H1 (cell line): ENCODE data around the gene PIGT. TPM values are rescaled to one million over a fixed set of nuclear protein-coding genes. Genes with fewer than 3 reads are reported as not detected.

Experiments used
- CTCF ChIA-PET: fragments of 300-600 bp; sonication (Branson Sonifier 250); formaldehyde crosslinking; loops from one replicate; lab custom pipeline; 2021; ENCODE audit not compliant: partially characterized antibody; lab: Charles Lee
- POLR2A ChIA-PET: fragments of 300-600 bp; sonication (Branson Sonifier 250); formaldehyde crosslinking; loops from one replicate; lab custom pipeline; 2021; ENCODE audit warnings: inconsistent platforms; ENCODE audit not compliant: partially characterized antibody; lab: Charles Lee
- DNase-seq, 2 experiments: peaks; one replicate each; pipeline versions ENCODE4 v3.0.0 to v3.0.0-alpha.2; 2010 to 2022; ENCODE audit warnings: low spot score in 2 of 2, low read depth in 1 of 2, mixed read lengths in 1 of 2
- FAIRE-seq: peaks from 2 replicates; lab custom pipeline; 2011; peaks lifted over from hg19 to GRCh38; lab: Jason Lieb, UNC
- H2AFZ ChIP-seq: 2 replicates; pipeline ENCODE4 v1.8.1; 2012; ENCODE audit warnings: low read length, inconsistent platforms
- H2AK5ac ChIP-seq: 2 replicates; pipeline ENCODE4 v1.6.1; 2013; ENCODE audit warnings: low read depth, low read length
- H2BK120ac ChIP-seq: replicated peaks from 2 replicates; pipeline ENCODE3; 2013; ENCODE audit warnings: low read depth, low read length, inconsistent platforms
- H2BK12ac ChIP-seq: 2 replicates; pipeline ENCODE4 v1.6.1; 2013; ENCODE audit warnings: low read depth, low read length
- H2BK15ac ChIP-seq: 2 replicates; pipeline ENCODE4 v1.6.1; 2013; ENCODE audit warnings: low read length
- H2BK20ac ChIP-seq: 2 replicates; pipeline ENCODE4 v1.6.1; 2013; ENCODE audit warnings: low read length
- H2BK5ac ChIP-seq: 2 replicates; pipeline ENCODE4 v1.6.1; 2013; ENCODE audit warnings: low read depth, low read length
- H3K14ac ChIP-seq: 2 replicates; pipeline ENCODE4 v1.6.1; 2013; ENCODE audit warnings: inconsistent platforms; ENCODE audit not compliant: insufficient read length
- H3K18ac ChIP-seq: 2 replicates; pipeline ENCODE4 v1.6.1; 2013; ENCODE audit warnings: low read length; ENCODE audit errors: extremely low read depth
- H3K23ac ChIP-seq: 2 replicates; pipeline ENCODE4 v1.6.1; 2013; ENCODE audit warnings: inconsistent platforms; ENCODE audit not compliant: insufficient read length
- H3K23me2 ChIP-seq: 2 replicates; pipeline ENCODE4 v1.6.1; 2013; ENCODE audit warnings: low read depth, low read length
- H3K27ac ChIP-seq: 2 replicates; pipeline ENCODE4 v1.6.1; 2011; ENCODE audit warnings: low read depth, low read length, inconsistent platforms
- H3K27me3 ChIP-seq, 4 experiments: replicated peaks in 1 of 4; 1 replicate in 1 of 4; 2 replicates in 3 of 4; pipeline versions ENCODE4 v1.6.1 to v1.8.1; 2011 to 2013; ENCODE audit warnings: low read length in 3 of 4, mild to moderate bottlenecking in 3 of 4, inconsistent platforms in 2 of 4, mixed read lengths in 2 of 4, moderate library complexity in 1 of 4; ENCODE audit not compliant: control insufficient read depth in 3 of 4, insufficient read depth in 3 of 4; ENCODE audit errors: extremely low read depth in 1 of 4
- H3K36me3 ChIP-seq, 4 experiments: 2 replicates each; pipeline versions ENCODE4 v1.6.1 to v1.8.1; 2011 to 2013; ENCODE audit warnings: mild to moderate bottlenecking in 4 of 4, low read length in 3 of 4, moderate library complexity in 2 of 4, control low read depth in 1 of 4, inconsistent platforms in 1 of 4; ENCODE audit not compliant: insufficient read depth in 4 of 4, control insufficient read depth in 2 of 4
- H3K4ac ChIP-seq: replicated peaks from 2 replicates; pipeline ENCODE3; 2013; ENCODE audit warnings: low read length, low read depth, mixed read lengths, inconsistent platforms; ENCODE audit not compliant: insufficient read length
- H3K4me1 ChIP-seq, 4 experiments: replicated peaks in 1 of 4; 1 replicate in 1 of 4; 2 replicates in 3 of 4; pipeline versions ENCODE4 v1.6.1 to v1.8.1; 2011 to 2013; ENCODE audit warnings: low read length in 3 of 4, inconsistent platforms in 2 of 4, mixed read lengths in 1 of 4; ENCODE audit not compliant: insufficient read depth in 4 of 4, control insufficient read depth in 3 of 4
- H3K4me2 ChIP-seq, 2 experiments: 2 replicates each; pipeline versions ENCODE4 v1.6.1 to v1.8.1; 2011 to 2013; ENCODE audit warnings: low read depth in 2 of 2, low read length in 2 of 2, control low read depth in 1 of 2, inconsistent platforms in 1 of 2, mild to moderate bottlenecking in 1 of 2; ENCODE audit not compliant: insufficient read depth in 1 of 2
- H3K4me3 ChIP-seq, 4 experiments: fragments of 200-600, 300-600 bp in 1 of 4; sonication (generic), shearing (Covaris generic), sonication (Bioruptor Twin) in 1 of 4; 2 replicates each; pipeline versions ENCODE4 v1.5.1 to v1.8.1; 2011 to 2016; ENCODE audit warnings: low read length in 4 of 4, low read depth in 3 of 4, control low read depth in 2 of 4, inconsistent platforms in 2 of 4, mild to moderate bottlenecking in 2 of 4, mixed read lengths in 1 of 4, moderate library complexity in 1 of 4; ENCODE audit not compliant: insufficient read depth in 2 of 4; ENCODE audit errors: extremely low read depth in 1 of 4
- H3K56ac ChIP-seq: replicated peaks from 2 replicates; pipeline ENCODE3; 2013; ENCODE audit warnings: low read depth, mild to moderate bottlenecking, mixed read lengths, low read length, inconsistent platforms; ENCODE audit not compliant: insufficient read length
- H3K79me1 ChIP-seq: 2 replicates; pipeline ENCODE4 v1.6.1; 2013; ENCODE audit warnings: low read depth, low read length, control low read depth
- H3K79me2 ChIP-seq, 2 experiments: 2 replicates each; pipeline versions ENCODE4 v1.6.1 to v1.8.1; 2012 to 2013; ENCODE audit warnings: low read length in 2 of 2, mild to moderate bottlenecking in 2 of 2, inconsistent platforms in 1 of 2; ENCODE audit not compliant: insufficient read depth in 2 of 2, control insufficient read depth in 1 of 2
- H3K9ac ChIP-seq, 4 experiments: replicated peaks in 1 of 4; 1 replicate in 1 of 4; 2 replicates in 3 of 4; pipeline versions ENCODE4 v1.6.1 to v1.8.1; 2011 to 2013; ENCODE audit warnings: low read depth in 3 of 4, low read length in 3 of 4, control low read depth in 2 of 4, mild to moderate bottlenecking in 2 of 4, moderate library complexity in 2 of 4, inconsistent platforms in 1 of 4; ENCODE audit errors: extremely low read depth in 1 of 4
- H3K9me3 ChIP-seq, 2 experiments: 2 replicates each; pipeline versions ENCODE4 v1.6.1 to v1.8.1; 2012 to 2013; ENCODE audit warnings: mild to moderate bottlenecking in 2 of 2, moderate library complexity in 2 of 2, control low read depth in 1 of 2, inconsistent platforms in 1 of 2, low read depth in 1 of 2, low read length in 1 of 2, mixed read lengths in 1 of 2; ENCODE audit not compliant: insufficient read depth in 2 of 2
- H4K20me1 ChIP-seq, 2 experiments: replicated peaks in 1 of 2; 2 replicates each; pipeline versions ENCODE3 to v1.8.1; 2011 to 2013; ENCODE audit warnings: inconsistent platforms in 2 of 2, low read length in 2 of 2, mild to moderate bottlenecking in 1 of 2; ENCODE audit not compliant: insufficient read depth in 2 of 2, control insufficient read depth in 1 of 2
- H4K5ac ChIP-seq: 2 replicates; pipeline ENCODE4 v1.6.1; 2013; ENCODE audit warnings: low read length, low read depth, mixed read lengths, inconsistent platforms; ENCODE audit not compliant: insufficient read length
- H4K8ac ChIP-seq: 2 replicates; pipeline ENCODE4 v1.8.0; 2013; ENCODE audit warnings: mild to moderate bottlenecking, moderate library complexity, low read length, inconsistent platforms; ENCODE audit not compliant: insufficient read depth; ENCODE audit errors: extremely low read depth
- H4K91ac ChIP-seq: replicated peaks from 2 replicates; pipeline ENCODE3; 2013; ENCODE audit warnings: low read length, mixed read lengths, inconsistent platforms; ENCODE audit not compliant: insufficient read length
- ASH2L ChIP-seq: fragments of 200-600, 300-600 bp; sonication (generic); IDR thresholded peaks from one replicate; pipeline ENCODE4 v1.7.1; 2017; ENCODE audit warnings: low read length
- CBX8 ChIP-seq: fragments of 300-800, 300-1000 bp; sonication (generic); IDR thresholded peaks from 2 replicates; pipeline ENCODE4 v1.7.1; 2016; ENCODE audit warnings: low read depth, low read length, borderline replicate concordance
- E2F6 ChIP-seq: IDR thresholded peaks from 2 replicates; pipeline ENCODE4 v1.6.1; 2012; ENCODE audit warnings: inconsistent platforms
- EGR1 ChIP-seq: IDR thresholded peaks from 2 replicates; pipeline ENCODE4 v1.6.1; 2011; ENCODE audit warnings: low read depth, low read length, borderline replicate concordance
- EP300 ChIP-seq, 2 experiments: IDR thresholded peaks; 1 replicate in 1 of 2; 2 replicates in 1 of 2; pipeline ENCODE4 v1.6.1; 2011 to 2012; ENCODE audit warnings: low read depth in 2 of 2, low read length in 2 of 2, mild to moderate bottlenecking in 2 of 2, borderline replicate concordance in 1 of 2, inconsistent platforms in 1 of 2, moderate library complexity in 1 of 2
- EZH2 ChIP-seq: fragments of 200-600 bp; sonication (generic); IDR thresholded peaks from 2 replicates; pipeline ENCODE4 v1.7.1; 2012; ENCODE audit warnings: low read depth, mild to moderate bottlenecking, moderate library complexity, low read length, inconsistent platforms; ENCODE audit not compliant: severe bottlenecking
- HDAC6 ChIP-seq: IDR thresholded peaks from one replicate; pipeline ENCODE4 v1.7.1; 2012; ENCODE audit warnings: low read depth, mild to moderate bottlenecking, inconsistent platforms, low read length, moderate library complexity
- KDM4A ChIP-seq: IDR thresholded peaks from one replicate; pipeline ENCODE4 v1.7.1; 2012; ENCODE audit warnings: low read depth, mild to moderate bottlenecking, moderate library complexity, low read length, inconsistent platforms; ENCODE audit not compliant: severe bottlenecking
- SIN3A ChIP-seq, 2 experiments: IDR thresholded peaks in 1 of 2; conservative IDR thresholded peaks in 1 of 2; 2 replicates each; pipeline ENCODE4 v1.6.1; 2011 to 2012; ENCODE audit warnings: low read length in 2 of 2, improper control_type of control experiment in 1 of 2, low read depth in 1 of 2, mild to moderate bottlenecking in 1 of 2
- SP2 ChIP-seq: IDR thresholded peaks from 2 replicates; pipeline ENCODE4 v1.6.1; 2012; ENCODE audit warnings: mild to moderate bottlenecking, low read length, inconsistent platforms
- TAF7 ChIP-seq: optimal IDR thresholded peaks from 2 replicates; pipeline ENCODE3; 2011; ENCODE audit warnings: low read depth, mild to moderate bottlenecking, inconsistent platforms, low read length, moderate library complexity, borderline replicate concordance
- TBP ChIP-seq: IDR thresholded peaks from 2 replicates; pipeline ENCODE4 v1.6.1; 2011; ENCODE audit warnings: low read depth, low read length, improper control_type of control experiment
- WGBS, 2 experiments: shearing (Covaris generic) in 1 of 2; methylation state at CpG; one replicate each; pipeline versions ENCODE4 v1.1.6 to v1.1.7; 2013 to 2015; ENCODE audit warnings: low lambda C conversion rate in 2 of 2, mixed read lengths in 2 of 2, inconsistent platforms in 1 of 2, low coverage in 1 of 2, missing lambda C conversion rate in 1 of 2; ENCODE audit not compliant: insufficient replicate concordance in 2 of 2, insufficient coverage in 1 of 2, insufficient read length in 1 of 2; ENCODE audit errors: extremely low coverage in 1 of 2, missing lambda C conversion rate in 1 of 2; 5-methylcytosine and 5-hydroxymethylcytosine counted together
- polyA plus RNA-seq, 7 experiments: library from polyadenylated mRNA; depleted of rRNA in 3 of 7; stranded (reverse) in 5 of 7; unstranded in 2 of 7; fragments of >200 nt in 5 of 7; fragments of 200-250 nt in 2 of 7; gene quantifications; 1 replicate in 5 of 7; 2 replicates in 1 of 7; 4 replicates in 1 of 7; pipeline versions ENCODE4 v1.2.1 to v1.2.3, GENCODE V29; 2011 to 2013; ENCODE audit warnings: missing spikeins in 2 of 7, mixed read lengths in 2 of 7
- total RNA-seq: library from RNA; stranded (reverse); fragmentation: NEBNext Ultra II Directional; extraction: Animal tissue kit (Norgen Biotek cat#: 25700); gene quantifications from 2 replicates; pipeline ENCODE4 v1.2.1, GENCODE V29; 2021

PIGT gene
- total and polyA plus RNA-seq, 2 of the 8 experiments (the other 6 are each of a cell fraction or from before 2014, with no cell fraction given), result 66.0 to 89.7 TPM

GRCh38 chr20:45390931-45391330, 25.0 kb upstream of the PIGT start:
- Histone ChIP-seq H2BK12ac (no peak overlapping the region), H3K9me3 (no peaks in the 10 kb centered on the region), H4K5ac (no peak overlapping the region), H4K8ac (no peak overlapping the region), H2BK120ac (no peak overlapping the region), H3K79me1 (no peaks in the 10 kb centered on the region), H3K14ac (no peak overlapping the region), H3K4me3 (no peak overlapping the region), H3K23ac (no peak overlapping the region), H2AK5ac (no peak overlapping the region), H2AFZ (no peak overlapping the region), H3K36me3 (no peaks in the 10 kb centered on the region), H2BK15ac (no peak overlapping the region), H2BK20ac (no peak overlapping the region), H3K4me2 (no peak overlapping the region), H3K4me1 (no peaks in the 10 kb centered on the region), H3K23me2 (no peaks in the 10 kb centered on the region), H2BK5ac (no peak overlapping the region), H4K20me1 (no peaks in the 10 kb centered on the region), H3K18ac (no peak overlapping the region), H3K27me3 (no peaks in the 10 kb centered on the region), H3K9ac (no peak overlapping the region), H4K91ac (no peak overlapping the region), H3K4ac (no peak overlapping the region), H3K56ac (no peak overlapping the region), H3K79me2 (no peaks in the 10 kb centered on the region), H3K27ac (no peak overlapping the region)
- FAIRE-seq (no peak), DNase-seq (no peak)
- ChIA-PET POLR2A (no interaction called here), CTCF (interaction anchor here (0.6 to 2.8 kb wide), 4 partner anchors 18 to 72 kb away, joined by 3 to 25 read pairs (median 4); no protein-coding TSS in a partner anchor)
- 87% methylated on average over 2 of the region's 2 CpGs; no CpG with 5 or more reads in 1 of the 2 experiments for WGBS, 2 experiments
- TF ChIP-seq EP300 (IDR thresholded peaks at IDR 0.05; ENCODE audit: borderline replicate concordance in 1 of 2, low read depth in 2 of 2, low read length in 2 of 2), result no peak
- TF ChIP-seq TBP, result no peak
- no peak for TF ChIP-seq SP2
- TF ChIP-seq EZH2, result no peak
- TF ChIP-seq HDAC6, result no peak
- TF ChIP-seq TAF7, result no peak
- TF ChIP-seq SIN3A (conservative IDR thresholded peaks at IDR 0.05 in 1 of 2, IDR thresholded peaks at IDR 0.05 in 1 of 2; ENCODE audit: low read depth in 1 of 2, low read length in 2 of 2), result no peak
- TF ChIP-seq KDM4A, result no peak
- no peak for TF ChIP-seq CBX8
- TF ChIP-seq EGR1, result no peak
- no peak for TF ChIP-seq E2F6
- TF ChIP-seq ASH2L, result no peak
